MCF 10A (cell line): ENCODE results near the gene EPN3. TPM values are rescaled to one million over a fixed set of nuclear protein-coding genes. Genes with fewer than 3 reads are reported as not detected.

ENCODE experiments used
- BruUV-seq: library from RNA; stranded (reverse); fragments of 400-500 nt; replicated peaks from 2 replicates; lab custom pipeline; 2021; lab: Mats Ljungman, UMichigan
- CTCF ChIA-PET: fragments of 300-600 bp; sonication (Branson Sonifier 250); formaldehyde crosslinking; extraction: SDS; loops from one replicate; lab custom pipeline; 2021; ENCODE audit warnings: antibody characterized with exemption, inconsistent platforms; lab: Yijun Ruan, JAX
- POLR2A ChIA-PET: fragments of 300-600, 350-650 bp; sonication (Branson Sonifier 250); formaldehyde crosslinking; extraction: SDS; loops from one replicate; lab custom pipeline; 2020; ENCODE audit warnings: antibody characterized with exemption, inconsistent platforms; lab: Yijun Ruan, JAX
- DNase-seq: peaks from one replicate; pipeline ENCODE4 v3.0.0-alpha.2; 2018; ENCODE audit not compliant: unreplicated experiment
- H3K27ac Mint-ChIP-seq: one replicate; pipeline ENCODE4 v1.8.0; 2022; ENCODE audit warnings: mild to moderate bottlenecking, low read depth, mixed read lengths; ENCODE audit not compliant: unreplicated experiment
- H3K27me3 Mint-ChIP-seq: one replicate; pipeline ENCODE4 v1.8.0; 2022; ENCODE audit warnings: mixed read lengths; ENCODE audit not compliant: insufficient read depth, unreplicated experiment
- H3K36me3 Mint-ChIP-seq: one replicate; pipeline ENCODE4 v1.8.0; 2022; ENCODE audit warnings: mild to moderate bottlenecking, moderate library complexity, mixed read lengths; ENCODE audit not compliant: insufficient read depth, unreplicated experiment
- H3K4me1 Mint-ChIP-seq: one replicate; pipeline ENCODE4 v1.8.0; 2022; ENCODE audit warnings: mixed read lengths; ENCODE audit not compliant: insufficient read depth, unreplicated experiment
- H3K4me3 Mint-ChIP-seq: one replicate; pipeline ENCODE4 v1.8.0; 2022; ENCODE audit warnings: mild to moderate bottlenecking, moderate library complexity, mixed read lengths; ENCODE audit not compliant: unreplicated experiment
- H3K9me3 Mint-ChIP-seq: one replicate; pipeline ENCODE4 v1.8.0; 2022; ENCODE audit warnings: mixed read lengths; ENCODE audit not compliant: unreplicated experiment
- CTCF ChIP-seq: fragments of 200-600 bp; IDR thresholded peaks from one replicate; pipeline ENCODE4 v1.8.0; 2022; ENCODE audit warnings: antibody characterized with exemption, mild to moderate bottlenecking; ENCODE audit not compliant: unreplicated experiment
- intact Hi-C: fragments of 100-400 bp; cut with micrococcal nuclease; formaldehyde crosslinking; loops from 2 replicates; pipeline ENCODE4 v1.14.1; 2022
- total RNA-seq: library from RNA; stranded (reverse); gene quantifications from 2 replicates; pipeline ENCODE4 v1.2.3, GENCODE V29; 2022

EPN3 gene
- total RNA-seq, 1 experiment from 2014 or later, result 4.4 TPM

GRCh38 chr17:50531428-50532025, 1.0 kb upstream of the EPN3 start:
- no TSS peak for BruUV-seq
- Mint-ChIP-seq H3K27ac (no peak overlapping the region), H3K36me3 (no peaks in the 10 kb centered on the region), H3K27me3 (no peaks in the 10 kb centered on the region), H3K4me1 (peaks cover 25% of the 10 kb centered on the region), H3K4me3 (no peak overlapping the region), H3K9me3 (no peaks in the 10 kb centered on the region)
- no peak for DNase-seq
- ChIA-PET POLR2A (interaction anchor here (0.6 to 1.8 kb wide), 2 partner anchors 8 to 243 kb away, joined by 4 read pairs; no protein-coding TSS in a partner anchor), CTCF (interaction anchor here (0.6 to 1.2 kb wide), 4 partner anchors 7 to 163 kb away, joined by 3 read pairs; partner anchors contain the start of gene RSAD1)
- TF ChIP-seq CTCF, result no peak
- intact Hi-C loops, result no loop called here

GRCh38 chr17:50533185-50533584, 650 bp downstream of the EPN3 start:
- no peaks in the 10 kb centered on the region for H3K9me3 Mint-ChIP-seq
- DNase-seq, result no peak
- POLR2A ChIA-PET, result interaction anchor here (0.7 to 1.7 kb wide), 6 partner anchors 9 to 136 kb away, joined by 3 to 9 read pairs (median 4); partner anchors contain the start of gene LRRC59
- intact Hi-C loops, result no loop called here
- H3K4me1 Mint-ChIP-seq, result peaks cover 25% of the 10 kb centered on the region
- TF ChIP-seq CTCF, result no peak
- no peaks in the 10 kb centered on the region for H3K36me3 Mint-ChIP-seq
- peak overlapping the region; percentile 67 for H3K4me3 Mint-ChIP-seq
- no peak overlapping the region for H3K27ac Mint-ChIP-seq
- no TSS peak for BruUV-seq
- CTCF ChIA-PET, result interaction anchor here (0.6 to 1.3 kb wide), 5 partner anchors 8 to 45 kb away, joined by 3 to 4 read pairs (median 3); no protein-coding TSS in a partner anchor
- H3K27me3 Mint-ChIP-seq, result no peaks in the 10 kb centered on the region

GRCh38 chr17:50533720-50534148, 1.2 kb downstream of the EPN3 start:
- no peak for DNase-seq
- intact Hi-C loops, result no loop called here
- TF ChIP-seq CTCF, result no peak
- POLR2A ChIA-PET, result interaction anchor here (0.7 to 1.7 kb wide), 6 partner anchors 8 to 136 kb away, joined by 3 to 9 read pairs (median 4); partner anchors contain the start of gene LRRC59
- no TSS peak for BruUV-seq
- peaks cover 25% of the 10 kb centered on the region for H3K4me1 Mint-ChIP-seq
- no peaks in the 10 kb centered on the region for H3K9me3 Mint-ChIP-seq
- peak overlapping the region; percentile 67 for H3K4me3 Mint-ChIP-seq
- no peaks in the 10 kb centered on the region for H3K27me3 Mint-ChIP-seq
- CTCF ChIA-PET, result interaction anchor here (0.6 to 1.3 kb wide), 6 partner anchors 8 to 184 kb away, joined by 3 to 4 read pairs (median 3); no protein-coding TSS in a partner anchor
- H3K27ac Mint-ChIP-seq, result no peak overlapping the region
- no peaks in the 10 kb centered on the region for H3K36me3 Mint-ChIP-seq

GRCh38 chr17:50534222-50534978, 1.9 kb downstream of the EPN3 start:
- ChIA-PET POLR2A (interaction anchor here (1.0 to 1.7 kb wide), 6 partner anchors 7 to 137 kb away, joined by 4 to 9 read pairs (median 5); partner anchors contain the start of gene LRRC59), CTCF (interaction anchor here (0.7 to 0.9 kb wide), 3 partner anchors 46 to 184 kb away, joined by 3 read pairs; no protein-coding TSS in a partner anchor)
- DNase-seq, result peak; percentile 69
- Mint-ChIP-seq H3K9me3 (no peaks in the 10 kb centered on the region), H3K36me3 (no peaks in the 10 kb centered on the region), H3K27ac (no peak overlapping the region), H3K27me3 (no peaks in the 10 kb centered on the region), H3K4me1 (peaks cover 30% of the 10 kb centered on the region), H3K4me3 (peak overlapping the region; percentile 67)
- TF ChIP-seq CTCF, result peak; percentile 29
- intact Hi-C loops, result no loop called here
- no TSS peak for BruUV-seq
